Placental pericyte (primary cell): ENCODE results near the gene GET3. TPM values are rescaled to one million over a fixed set of nuclear protein-coding genes. Genes with fewer than 3 reads are reported as not detected.

Source experiments
- small RNA-seq: library from RNA; depleted of rRNA; stranded (forward); fragments of <200 nt; gene quantifications from one replicate; pipeline ENCODE3, GENCODE V24; 2012; ENCODE audit warnings: low replicate concordance
- total RNA-seq: library from RNA; depleted of rRNA; stranded (reverse); fragments of >200 nt; gene quantifications from 2 replicates; pipeline ENCODE4 v1.2.3, GENCODE V29; 2012

Gene GET3
- total RNA-seq = 88.0 and 105 TPM in 2 replicates

GRCh38 chr19:12736995-12737834 is at the start of gene GET3:
Gene GET3 (plus strand): TSS chr19:12737497. CDS start chr19:12737506, 9 bp downstream.

GRCh38 chr19:12696366-12697335 is 40.6 kb upstream of the GET3 start, which contains the start of gene FBXW9:
Gene FBXW9 (minus strand): TSS chr19:12696631. CDS start chr19:12696581, 50 bp downstream.

GRCh38 chr19:12723641-12724426 is 13.5 kb upstream of the GET3 start, which contains the start of gene TNPO2:
Gene TNPO2 (minus strand): TSS chr19:12723932. CDS start chr19:12720977, 2,955 bp downstream.

DNA sequence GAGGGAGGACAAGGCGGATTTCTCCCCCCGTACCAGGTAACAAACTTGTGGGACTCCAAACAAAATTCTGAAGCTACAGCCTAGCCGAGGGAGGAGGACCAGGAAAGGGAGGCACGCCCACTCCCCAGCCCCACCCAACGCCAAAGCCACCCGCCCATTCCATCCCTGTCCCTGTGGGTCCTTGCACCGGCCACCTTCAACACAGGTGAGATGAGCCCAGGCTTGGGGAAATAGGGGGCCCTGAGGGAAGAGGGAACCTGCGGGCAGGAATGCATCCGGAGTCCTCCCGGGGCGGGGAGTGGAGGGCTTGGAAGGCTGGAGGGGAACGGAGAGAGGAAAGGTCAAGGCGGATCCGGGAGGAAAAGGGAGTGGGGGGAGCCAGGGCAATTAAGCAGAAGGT is 14.3 kb downstream of the GET3 start, which contains the start of gene BEST2:
TSS of gene BEST2 (plus strand) at position 157 of the 400 bp plus-strand sequence. CDS start 802 bp downstream, outside the sequence.

GRCh38 chr19:12774588-12775555 is 37.6 kb downstream of the GET3 start, which contains the start of gene HOOK2:
Gene HOOK2 (minus strand): TSS chr19:12775552. CDS start chr19:12775449, 103 bp downstream.

GRCh38 chr19:12791345-12792050 is 54.2 kb downstream of the GET3 start, which contains the start of gene JUNB:
Gene JUNB (plus strand): TSS chr19:12791486. CDS start chr19:12791772, 286 bp downstream.

Small RNA genes within 50 kb of the gene (small RNA-seq; reads per million reads assigned to genes)
- not detected for gene MIR5684
- 33.0 reads per million, percentile 97 among the genes with 10 or more reads in this experiment for gene SNORD41

Other genes starting within 250 kb of the GET3 start
- 3.9 and 5.3 TPM in 2 replicates for gene ZNF564, start 186.0 kb upstream of the GET3 start, total RNA-seq
- 8.5 and 9.6 TPM in 2 replicates for gene ZNF490, start 126.7 kb upstream of the GET3 start, total RNA-seq
- 13.6 and 15.2 TPM in 2 replicates for gene ZNF791, start 126.6 kb upstream of the GET3 start, total RNA-seq
- 40.5 and 48.8 TPM in 2 replicates for gene MAN2B1, start 70.8 kb upstream of the GET3 start, total RNA-seq
- gene WDR83, start 70.7 kb upstream of the GET3 start, total RNA-seq = 5.5 and 6.0 TPM in 2 replicates
- gene DHPS, start 55.6 kb upstream of the GET3 start, total RNA-seq = 62.4 and 78.0 TPM in 2 replicates
- gene GNG14, start 49.5 kb upstream of the GET3 start, total RNA-seq = not detected in 2 replicates
- 10.3 and 12.2 TPM in 2 replicates for gene FBXW9, start 40.9 kb upstream of the GET3 start, total RNA-seq
- 45.1 and 73.3 TPM in 2 replicates for gene TNPO2, start 13.6 kb upstream of the GET3 start, total RNA-seq
- gene TRIR, start 2.8 kb upstream of the GET3 start, total RNA-seq = 142 and 218 TPM in 2 replicates
- gene BEST2, start 14.3 kb downstream of the GET3 start, total RNA-seq = not detected in 2 replicates
- 13.3 and 14.2 TPM in 2 replicates for gene HOOK2, start 38.1 kb downstream of the GET3 start, total RNA-seq
- 187 and 191 TPM in 2 replicates for gene JUNB, start 54.0 kb downstream of the GET3 start, total RNA-seq
- 188 and 197 TPM in 2 replicates for gene PRDX2, start 64.3 kb downstream of the GET3 start, total RNA-seq
- gene THSD8, start 64.6 kb downstream of the GET3 start, total RNA-seq = not detected in 2 replicates
- 4.4 and 45.4 TPM in 2 replicates for gene RNASEH2A, start 69.1 kb downstream of the GET3 start, total RNA-seq
- not detected in 2 replicates for gene RTBDN, start 97.1 kb downstream of the GET3 start, total RNA-seq
- not detected in 2 replicates for gene MAST1, start 101.0 kb downstream of the GET3 start, total RNA-seq
- gene DNASE2, start 144.0 kb downstream of the GET3 start, total RNA-seq = 11.5 and 37.2 TPM in 2 replicates
- gene KLF1, start 149.7 kb downstream of the GET3 start, total RNA-seq = not detected in 2 replicates
- 32.4 and 35.7 TPM in 2 replicates for gene GCDH, start 153.7 kb downstream of the GET3 start, total RNA-seq
- gene SYCE2, start 181.8 kb downstream of the GET3 start, total RNA-seq = 0.22 TPM in 1 of 2 replicates, not detected in the other
- 98.8 and 109 TPM in 2 replicates for gene FARSA, start 196.2 kb downstream of the GET3 start, total RNA-seq
- 1,645 and 6,576 TPM in 2 replicates for gene CALR, start 201.1 kb downstream of the GET3 start, total RNA-seq
- gene RAD23A, start 208.4 kb downstream of the GET3 start, total RNA-seq = 93.7 and 179 TPM in 2 replicates
- gene GADD45GIP1, start 219.7 kb downstream of the GET3 start, total RNA-seq = 15.8 and 19.3 TPM in 2 replicates
- gene DAND5, start 232.1 kb downstream of the GET3 start, total RNA-seq = 0.14 TPM in 1 of 2 replicates, not detected in the other